Stimulated activated CD4-positive, alpha-beta T cell treated with anti-CD3 and anti-CD28 coated beads, Interleukin-1b, Interleukin-23, amount 100 ng/mL, for 48 hours (primary cell): ENCODE data around the gene PIANP.

Source experiments
- DNase-seq: peaks from one replicate; pipeline ENCODE4 v3.0.0-alpha.2; 2020

The PIANP gene

DNA sequence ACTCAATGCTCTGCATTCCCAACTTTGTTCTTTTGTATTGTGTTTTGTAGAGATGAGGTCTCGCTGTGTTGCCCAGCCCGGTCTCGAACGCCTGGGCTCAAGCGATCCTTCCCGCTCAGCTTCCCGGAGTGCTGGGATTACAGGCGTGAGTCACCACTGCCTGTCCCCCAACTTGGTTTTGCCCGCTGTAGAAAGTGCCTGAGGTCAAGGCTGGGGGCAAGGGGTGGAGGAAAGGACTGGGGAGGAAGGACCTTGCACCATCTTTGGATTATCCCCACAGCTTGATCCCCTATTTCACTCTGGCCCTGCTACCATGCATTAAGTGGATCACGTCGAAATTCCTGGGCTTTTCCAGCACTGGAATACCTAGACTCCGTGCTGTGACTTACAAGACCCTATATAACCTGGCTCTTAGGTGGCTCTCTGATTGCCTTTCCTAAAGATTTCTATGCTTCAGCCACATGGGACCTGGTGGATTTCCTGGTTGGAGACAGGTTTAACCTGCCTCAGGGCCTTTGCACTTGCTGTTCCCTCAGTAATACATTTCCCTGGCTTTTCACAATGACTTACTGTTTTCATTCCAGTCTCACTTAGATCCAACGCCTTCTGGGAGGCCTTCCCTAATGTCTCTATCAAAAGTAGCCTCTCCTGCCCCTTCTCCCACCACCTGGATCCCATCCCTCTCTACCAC lies 608 bp upstream of the PIANP start:
- DNase-seq: no peak

- no peak for DNase-seq
These were observed 498 bp downstream of the PIANP start for GRCh38 chr12:6699989-6700645.

DNA sequence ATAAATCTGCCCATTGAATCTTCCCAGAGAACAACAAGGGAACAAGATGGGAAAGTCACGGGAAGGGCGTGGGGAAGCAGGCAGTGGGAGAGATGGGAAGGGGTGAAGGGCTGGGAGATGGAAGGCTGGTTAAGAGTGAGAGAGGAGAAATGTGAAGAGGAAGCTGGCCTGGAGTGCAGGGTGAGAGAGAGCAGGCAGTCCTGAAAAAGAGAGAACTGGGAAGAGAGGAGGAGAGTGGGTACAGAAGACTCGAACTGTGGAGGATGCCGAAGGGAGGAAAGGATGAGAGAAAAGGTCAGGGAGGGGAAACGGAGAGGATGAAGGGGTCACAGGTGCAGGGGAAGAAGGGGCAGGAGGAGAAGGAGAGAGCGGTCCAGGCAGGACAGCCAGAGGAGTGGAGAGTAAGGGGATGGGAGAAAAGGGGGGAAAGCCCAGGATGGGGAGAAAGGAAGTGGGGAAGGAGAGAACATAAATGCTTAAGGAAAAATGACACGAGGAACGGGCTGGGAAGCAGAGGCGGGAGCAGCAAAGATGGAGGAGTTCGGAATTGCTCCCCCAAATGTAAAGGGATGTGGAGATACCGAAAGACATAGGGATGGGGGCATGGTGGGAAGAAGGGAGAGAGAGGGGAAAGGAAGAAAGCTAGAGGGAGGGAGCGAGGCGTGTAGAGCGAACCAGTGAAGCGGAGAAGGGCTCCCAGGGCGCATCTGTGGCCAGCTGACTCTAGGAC lies 1.2 kb downstream of the PIANP start:
- DNase-seq: no peak

- no peak for DNase-seq
These were observed 2.1 kb downstream of the PIANP start for GRCh38 chr12:6698352-6699046.

DNA sequence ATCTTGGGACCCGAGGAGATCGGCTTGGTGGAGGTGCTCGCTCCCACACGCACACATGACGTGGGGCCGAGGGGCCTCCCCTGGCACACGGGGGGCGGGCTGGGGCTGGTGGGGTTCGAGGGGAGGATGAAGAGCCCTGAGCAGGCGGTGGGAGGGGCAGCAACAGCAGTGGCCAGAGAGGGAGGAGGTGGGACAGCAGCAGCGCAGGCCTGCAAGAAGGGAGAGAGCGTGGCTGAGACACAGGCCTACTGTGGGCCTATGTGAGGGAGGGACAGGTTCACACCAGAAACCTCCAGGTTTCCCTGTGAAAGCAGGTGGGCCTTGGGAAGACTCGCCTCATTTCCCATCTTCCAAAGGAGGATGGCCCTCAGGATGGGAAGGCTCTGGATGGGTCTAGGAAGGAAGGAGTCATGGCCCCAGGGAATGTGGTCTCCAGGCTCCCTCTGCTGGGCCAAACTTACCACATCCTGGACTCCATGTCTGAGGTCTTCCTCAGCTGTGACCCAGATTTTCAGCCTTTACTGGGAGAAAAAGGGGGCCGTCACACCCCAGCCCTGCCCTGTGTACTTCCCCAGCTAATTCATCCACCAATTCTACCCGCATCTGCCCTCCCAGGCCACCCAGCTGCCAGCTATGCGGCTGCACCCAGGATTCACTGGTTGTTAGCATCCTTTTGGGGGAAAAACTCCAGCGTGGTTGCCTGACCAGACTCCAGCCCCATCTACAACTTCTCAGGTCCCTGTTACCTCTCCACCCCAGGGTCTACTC lies 2.8 kb downstream of the PIANP start:
- DNase-seq: no peak

- DNase-seq: no peak
These were observed 3.7 kb downstream of the PIANP start for GRCh38 chr12:6696690-6697583.

DNA sequence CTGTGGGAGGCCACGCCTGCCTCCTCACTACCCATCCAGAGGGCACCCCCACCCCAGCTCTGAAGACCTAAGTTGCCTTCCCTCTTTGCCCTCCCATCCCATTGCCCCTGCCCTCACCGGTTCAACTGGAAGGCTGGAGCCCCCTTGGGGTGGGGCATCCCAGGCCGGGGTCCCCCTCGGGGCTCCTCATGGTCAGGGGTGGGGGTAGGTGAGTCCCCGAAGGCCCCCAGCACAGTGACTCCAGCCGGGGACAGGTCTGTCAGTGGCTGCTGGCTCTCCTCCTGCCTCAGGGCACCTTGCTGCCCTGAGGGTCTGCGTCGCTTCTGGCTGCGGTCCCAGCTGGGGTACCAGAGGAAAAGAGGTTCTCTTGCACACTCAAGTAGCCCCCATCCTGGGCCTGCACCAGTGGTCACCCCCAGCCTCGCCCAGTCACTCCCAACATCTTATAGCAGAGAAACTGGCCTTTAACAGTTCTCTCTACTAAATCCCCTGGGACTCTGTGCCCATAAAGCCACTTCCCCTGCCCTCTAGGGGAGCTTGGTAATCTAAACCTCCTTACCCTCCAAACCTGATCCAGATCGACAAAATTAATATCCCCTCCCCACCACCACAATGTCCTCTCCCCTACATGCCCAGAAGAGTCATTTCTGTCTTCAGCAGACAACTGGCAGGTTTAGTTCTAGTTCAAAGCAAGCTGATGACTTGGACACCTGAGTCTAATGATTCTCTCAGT lies 5.1 kb downstream of the PIANP start:
- DNase-seq: no peak

DNA sequence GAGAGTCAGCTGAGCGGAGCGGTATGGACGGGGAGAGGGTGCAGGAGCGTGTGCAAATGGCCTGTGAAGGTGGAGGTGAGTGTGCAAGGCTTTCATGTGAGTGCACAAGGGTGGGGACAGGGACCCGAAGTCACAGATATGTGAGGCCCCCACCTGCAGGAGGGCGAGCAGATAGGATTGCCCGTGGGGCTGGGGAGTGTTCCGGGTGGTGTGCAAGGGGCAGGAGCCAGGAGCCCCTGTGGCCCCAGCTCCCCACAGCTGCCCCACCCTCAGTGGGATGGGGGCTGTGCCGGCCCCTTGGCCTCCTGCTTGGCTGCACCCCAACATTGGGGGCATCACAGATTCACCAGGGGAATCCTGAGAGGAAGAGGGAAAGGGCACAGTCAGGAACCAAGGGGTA lies 5.9 kb downstream of the PIANP start:
- no peak for DNase-seq

DNA sequence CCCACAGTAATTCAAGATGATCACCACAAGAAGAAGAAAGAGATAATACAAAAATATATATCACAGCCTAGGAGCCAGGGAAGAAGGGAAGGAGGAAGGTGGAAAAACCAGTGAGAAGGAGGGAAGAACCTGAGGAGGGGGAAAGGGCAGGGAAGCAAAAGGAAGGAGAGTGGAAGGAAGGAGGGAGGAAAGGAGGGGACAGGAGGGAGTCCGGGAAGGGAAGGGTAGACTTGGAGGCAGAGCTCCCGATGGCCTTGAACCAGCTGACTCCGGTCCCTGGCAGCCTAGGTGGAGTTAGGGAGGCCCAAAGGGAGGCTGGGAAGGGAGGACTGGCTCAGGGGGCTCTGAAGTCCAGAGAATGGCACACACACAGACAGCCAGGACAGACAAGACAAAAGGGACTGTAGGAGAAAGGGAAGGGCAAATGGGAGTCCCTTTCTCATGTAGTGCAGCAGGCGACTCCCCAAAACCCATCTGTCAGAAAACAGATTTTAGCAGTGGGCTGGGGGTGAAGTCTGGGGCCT lies 6.7 kb downstream of the PIANP start:
- DNase-seq: no peak

DNA sequence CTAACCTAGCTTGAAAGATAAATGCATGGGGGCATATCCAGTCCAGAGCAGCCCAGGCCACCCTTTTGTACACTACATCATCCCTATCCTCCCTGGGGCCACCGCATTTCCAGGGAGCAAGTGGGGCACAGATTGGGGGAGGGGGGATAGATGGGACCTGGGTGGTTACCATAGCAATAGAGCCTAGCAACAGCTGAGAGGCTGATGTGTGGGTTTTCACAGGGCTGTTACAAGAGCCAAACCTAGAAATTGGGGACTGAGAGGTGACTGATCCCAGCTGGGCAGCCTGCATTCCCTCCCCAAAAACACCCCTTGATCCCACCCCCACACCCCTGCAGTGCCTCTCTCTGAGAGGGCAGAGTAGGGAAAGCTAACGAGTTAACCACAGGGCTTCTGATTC lies 7.7 kb downstream of the PIANP start:
- DNase-seq: no peak

GRCh38 chr12:6691473-6691872 lies 9.1 kb downstream of the PIANP start:
- DNase-seq: no peak

- DNase-seq: peak; percentile 96
These were observed 11.4 kb downstream of the PIANP start, which contains the start of gene ZNF384 for GRCh38 chr12:6688999-6689882. TSS of gene ZNF384 (minus strand) at chr12:6689375. CDS start at chr12:6679520, 9,855 bp downstream.

DNA sequence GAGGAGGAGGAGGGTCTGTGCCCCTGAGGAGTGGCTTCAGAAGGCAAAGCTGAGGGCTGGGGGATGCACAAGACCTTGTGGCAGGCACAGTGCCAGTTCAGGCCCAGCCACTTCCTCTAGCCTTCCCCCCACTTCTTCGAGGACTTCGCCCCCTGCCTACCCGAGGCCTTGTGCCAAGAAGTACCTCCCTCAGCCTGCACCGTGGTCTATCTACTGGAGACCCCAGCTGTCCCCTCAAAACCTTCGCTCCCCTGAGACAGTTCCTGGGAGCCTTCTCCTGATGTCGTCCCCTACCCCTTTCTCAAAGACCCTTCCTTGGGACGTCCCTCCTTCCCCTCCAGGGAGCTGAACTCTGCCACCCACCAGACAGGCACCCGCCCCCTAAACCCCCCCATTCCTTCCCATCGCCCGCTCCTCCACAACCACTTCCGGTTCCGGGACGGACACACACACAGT lies 12.0 kb downstream of the PIANP start:
- DNase-seq: peak; percentile 33

GRCh38 chr12:6685814-6686213 lies 14.8 kb downstream of the PIANP start:
- no peak for DNase-seq

GRCh38 chr12:6684609-6685008 lies 16.0 kb downstream of the PIANP start:
- peak; percentile 50 for DNase-seq

- no peak for DNase-seq
These were observed 23.7 kb downstream of the PIANP start for GRCh38 chr12:6676962-6677361.

DNA sequence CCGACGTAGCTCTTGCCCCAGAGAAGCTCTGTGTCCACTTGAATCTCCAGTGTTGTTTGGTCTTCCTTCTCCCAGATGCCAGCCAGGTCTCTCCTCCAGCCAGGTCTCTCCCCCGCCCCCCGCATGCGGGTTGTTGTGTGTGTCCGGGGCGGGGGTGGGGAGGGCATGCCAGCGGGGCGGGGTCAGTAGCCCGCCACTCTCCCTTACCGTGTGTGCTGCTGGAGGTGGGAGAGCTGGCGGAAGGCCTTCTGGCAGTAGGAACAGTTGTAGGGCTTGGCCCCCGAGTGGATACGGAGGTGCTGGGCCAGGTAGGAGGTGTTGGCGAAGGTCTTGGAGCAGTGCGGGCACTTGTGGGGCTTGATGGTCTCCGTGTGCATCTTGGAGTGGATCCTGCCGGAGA lies 28.5 kb downstream of the PIANP start:
- DNase-seq: no peak

- no peak for DNase-seq
These were observed 32.9 kb downstream of the PIANP start for GRCh38 chr12:6667559-6668210.

- DNase-seq: no peak
These were observed 34.4 kb downstream of the PIANP start for GRCh38 chr12:6666211-6666610.
